NCI-H146 treated with DMSO at 0.1 percent for 48 hours (cell line): ENCODE measurements around the gene FBXO30.

ENCODE experiments used
- DNase-seq: peaks from one replicate; lab custom pipeline; 2025; ENCODE audit not compliant: unreplicated experiment; lab: John Stamatoyannopoulos, UW

Gene FBXO30, protein sequence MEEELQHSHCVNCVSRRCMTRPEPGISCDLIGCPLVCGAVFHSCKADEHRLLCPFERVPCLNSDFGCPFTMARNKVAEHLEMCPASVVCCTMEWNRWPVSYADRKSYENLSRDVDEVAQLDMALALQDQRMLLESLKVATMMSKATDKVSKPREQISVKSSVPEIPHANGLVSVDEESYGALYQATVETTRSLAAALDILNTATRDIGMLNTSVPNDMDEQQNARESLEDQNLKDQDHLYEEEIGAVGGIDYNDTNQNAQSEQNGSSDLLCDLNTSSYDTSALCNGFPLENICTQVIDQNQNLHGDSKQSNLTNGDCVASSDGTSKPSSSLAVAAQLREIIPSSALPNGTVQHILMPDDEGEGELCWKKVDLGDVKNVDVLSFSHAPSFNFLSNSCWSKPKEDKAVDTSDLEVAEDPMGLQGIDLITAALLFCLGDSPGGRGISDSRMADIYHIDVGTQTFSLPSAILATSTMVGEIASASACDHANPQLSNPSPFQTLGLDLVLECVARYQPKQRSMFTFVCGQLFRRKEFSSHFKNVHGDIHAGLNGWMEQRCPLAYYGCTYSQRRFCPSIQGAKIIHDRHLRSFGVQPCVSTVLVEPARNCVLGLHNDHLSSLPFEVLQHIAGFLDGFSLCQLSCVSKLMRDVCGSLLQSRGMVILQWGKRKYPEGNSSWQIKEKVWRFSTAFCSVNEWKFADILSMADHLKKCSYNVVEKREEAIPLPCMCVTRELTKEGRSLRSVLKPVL

DNA sequence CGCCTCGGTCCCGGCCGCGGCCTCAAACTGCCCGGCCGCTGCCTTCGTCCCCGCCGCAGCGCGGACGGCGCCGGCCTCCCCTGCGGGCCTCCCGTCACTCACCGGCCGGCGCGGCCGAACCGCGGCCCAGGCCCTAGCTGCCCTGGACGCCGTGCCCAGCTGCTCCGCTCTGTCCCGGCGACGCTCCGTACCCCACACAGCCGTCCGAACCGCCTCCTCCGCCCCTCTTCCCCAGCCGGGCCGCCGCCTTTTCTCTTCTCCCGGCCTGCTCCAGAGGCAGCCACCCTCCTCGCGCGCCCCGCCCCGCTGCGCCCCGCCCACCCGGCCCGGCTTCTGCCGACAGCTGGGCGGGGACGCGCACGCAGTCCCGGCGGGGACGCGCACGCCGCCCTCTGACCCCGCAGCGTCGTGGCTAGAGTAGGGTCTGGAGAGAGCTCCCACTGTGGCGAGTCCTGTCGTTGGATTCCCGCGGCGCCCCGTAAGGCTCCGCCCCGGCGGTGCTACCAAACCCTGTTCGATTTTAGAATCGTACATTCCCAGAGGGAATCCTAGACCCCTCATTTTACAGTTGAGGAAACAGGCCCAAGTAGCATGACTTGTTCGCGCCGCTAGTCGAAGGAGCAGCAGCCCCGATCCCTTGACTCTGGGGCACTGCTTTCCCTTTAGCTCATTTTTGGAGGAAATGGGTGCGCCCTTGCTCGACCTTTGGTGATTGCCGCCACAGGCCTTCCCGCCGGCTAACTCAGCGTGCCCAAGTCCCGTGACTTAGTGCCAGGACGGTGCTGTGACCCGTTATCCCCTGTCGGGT, at the start of gene FBXO30:
Gene FBXO30 (minus strand): TSS at position 295 of the 808 bp plus-strand sequence. CDS start 8,390 bp downstream, outside the sequence.
- DNase-seq, result peak; percentile 93

DNA sequence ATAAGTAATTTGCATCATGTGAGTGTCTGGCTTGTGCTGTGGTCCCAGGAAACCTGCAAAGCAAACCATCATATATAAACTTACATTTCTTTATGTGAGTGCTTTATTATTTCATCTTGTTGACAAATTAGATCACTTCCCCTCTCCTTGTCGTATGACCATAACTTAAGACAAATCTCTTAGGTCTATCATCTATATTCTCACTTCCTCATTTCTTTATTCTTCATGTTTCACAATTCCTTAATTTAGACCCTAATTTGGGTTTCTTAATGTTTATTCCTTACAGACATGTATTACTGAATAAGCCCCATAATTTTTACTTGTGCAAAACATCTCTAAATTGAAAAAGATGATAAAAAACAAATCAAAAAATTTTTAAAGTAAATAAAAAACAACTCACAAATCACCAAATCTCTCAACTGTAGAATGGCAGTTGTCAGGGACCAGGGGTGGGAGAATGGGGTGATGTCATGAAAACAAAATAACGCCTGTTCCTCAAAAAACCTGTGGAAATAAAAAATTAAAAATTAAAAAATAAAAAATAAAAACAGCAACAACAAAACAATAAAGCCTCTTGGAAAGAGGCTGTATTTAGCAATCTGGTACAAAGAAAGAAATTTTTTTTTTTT, 49.5 kb upstream of the FBXO30 start:
- no peak for DNase-seq

DNA sequence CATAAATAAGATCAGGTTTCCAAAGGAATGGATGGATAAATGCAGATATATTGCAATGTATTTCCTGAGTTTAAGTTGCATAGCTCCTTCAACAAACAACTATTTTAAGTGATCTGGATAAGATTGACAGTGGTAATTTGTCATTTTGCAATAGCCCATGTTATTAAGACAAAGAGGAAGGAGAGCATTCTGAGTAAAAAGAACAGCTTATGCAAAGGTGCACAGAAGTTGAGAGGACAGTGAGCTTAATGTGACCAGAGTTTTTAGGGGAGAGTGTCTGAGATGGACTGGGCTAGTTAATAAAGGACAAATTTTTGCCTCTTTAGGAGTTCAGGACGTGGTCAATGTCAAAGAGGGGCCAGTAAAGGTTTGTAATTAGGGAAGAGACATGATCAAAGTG, 48.8 kb upstream of the FBXO30 start:
- DNase-seq, result no peak

DNA sequence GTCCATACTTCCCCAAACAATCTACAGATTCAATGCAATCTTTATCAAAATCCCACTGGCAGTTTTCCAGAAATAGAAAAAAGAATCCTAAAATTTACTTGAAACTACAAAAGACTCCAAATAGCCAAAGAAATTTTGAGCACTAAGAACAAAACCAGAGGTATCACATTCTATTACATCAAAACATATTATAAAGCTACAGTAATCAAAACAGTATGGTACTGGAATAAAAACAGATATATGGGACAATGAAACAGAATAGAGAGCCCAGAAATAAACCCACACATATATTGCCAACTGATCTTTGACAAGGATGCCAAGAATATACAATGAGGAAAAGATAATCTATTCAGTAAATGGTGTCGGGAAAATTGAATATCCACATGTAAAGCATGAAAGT, 46.0 kb upstream of the FBXO30 start:
- DNase-seq, result no peak

DNA sequence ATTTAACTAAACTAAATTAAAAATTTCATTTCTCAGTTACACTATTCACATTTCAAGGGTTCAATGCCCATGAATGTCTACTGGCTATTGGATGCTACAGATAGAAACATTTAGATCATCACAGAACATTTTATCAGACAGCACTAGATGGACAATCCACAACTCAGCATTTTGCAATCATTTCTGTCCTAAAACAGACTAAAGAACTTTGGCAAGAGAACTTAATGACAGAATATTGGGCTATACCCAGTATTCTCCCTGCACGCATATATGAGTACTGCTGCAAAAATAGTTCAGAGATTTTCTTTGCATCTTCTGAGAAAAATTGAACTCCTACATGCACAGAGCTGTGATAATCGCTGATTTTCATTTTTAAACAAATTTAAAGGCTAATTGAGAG, 36.1 kb upstream of the FBXO30 start:
- no peak for DNase-seq

DNA sequence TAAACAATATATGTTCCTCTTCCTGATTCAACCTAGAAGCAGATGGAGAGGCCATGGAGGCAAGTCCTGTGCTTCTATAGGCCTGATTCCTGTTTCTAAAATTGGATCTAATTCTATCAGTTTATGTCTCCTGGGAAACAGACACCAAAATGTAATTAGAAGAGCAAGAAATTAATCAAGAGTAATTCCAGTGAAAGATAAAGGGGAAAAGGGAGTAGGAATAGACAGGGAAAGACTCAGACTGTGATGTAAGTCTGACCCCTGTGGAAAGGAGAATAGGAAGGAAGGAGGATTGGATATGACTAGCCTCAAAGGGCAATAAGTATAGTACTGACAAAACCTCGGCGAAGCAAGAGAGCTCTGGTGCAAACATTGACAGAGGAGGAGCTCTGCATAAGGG, 33.9 kb upstream of the FBXO30 start:
- no peak for DNase-seq

DNA sequence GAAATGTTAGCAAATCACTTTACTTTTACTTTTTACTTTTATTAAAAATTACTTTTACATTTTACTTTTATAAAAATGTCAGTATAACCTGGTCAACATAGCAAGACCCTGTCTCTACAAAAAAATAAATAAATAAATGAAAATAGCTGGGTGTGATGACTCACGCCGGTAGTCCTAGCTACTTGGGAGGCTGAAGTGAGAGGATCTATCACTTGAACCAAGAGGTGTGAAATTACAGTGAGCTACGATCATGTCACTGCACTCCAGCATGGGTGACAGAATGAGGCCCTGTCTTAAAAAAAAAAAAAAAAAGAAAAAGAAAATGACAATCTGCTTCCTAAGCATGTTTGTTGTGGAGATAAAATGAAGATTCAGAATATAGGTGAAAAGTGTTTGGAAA, 31.0 kb upstream of the FBXO30 start:
- no peak for DNase-seq

DNA sequence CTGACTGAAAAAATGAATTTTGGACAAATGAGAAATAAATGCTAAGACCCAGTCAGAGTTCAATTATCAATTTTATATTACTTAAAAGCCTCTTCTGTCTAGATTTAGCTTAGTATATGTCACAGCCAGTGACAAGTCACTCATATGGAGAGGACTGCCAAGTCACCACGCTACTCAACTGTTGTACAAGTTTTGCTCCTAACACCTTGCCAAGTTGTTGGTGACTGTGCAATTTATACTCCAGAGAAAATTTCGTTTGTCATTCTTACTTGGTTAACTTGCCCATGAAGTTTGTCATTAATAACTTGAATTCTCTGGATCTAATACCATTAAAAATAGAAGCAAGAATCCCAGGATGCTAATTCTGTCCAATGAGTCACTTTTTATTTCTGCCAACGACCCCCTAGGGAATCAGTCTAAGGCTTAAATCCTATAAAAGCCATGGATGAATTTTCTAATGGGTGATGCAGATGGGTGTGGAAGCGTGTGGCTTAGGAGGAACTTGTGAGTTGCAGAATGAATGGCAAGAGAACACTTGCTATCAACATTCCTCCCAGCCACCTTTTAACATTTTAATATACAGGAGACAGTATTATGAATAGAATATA, 30.4 kb upstream of the FBXO30 start:
- no peak for DNase-seq

DNA sequence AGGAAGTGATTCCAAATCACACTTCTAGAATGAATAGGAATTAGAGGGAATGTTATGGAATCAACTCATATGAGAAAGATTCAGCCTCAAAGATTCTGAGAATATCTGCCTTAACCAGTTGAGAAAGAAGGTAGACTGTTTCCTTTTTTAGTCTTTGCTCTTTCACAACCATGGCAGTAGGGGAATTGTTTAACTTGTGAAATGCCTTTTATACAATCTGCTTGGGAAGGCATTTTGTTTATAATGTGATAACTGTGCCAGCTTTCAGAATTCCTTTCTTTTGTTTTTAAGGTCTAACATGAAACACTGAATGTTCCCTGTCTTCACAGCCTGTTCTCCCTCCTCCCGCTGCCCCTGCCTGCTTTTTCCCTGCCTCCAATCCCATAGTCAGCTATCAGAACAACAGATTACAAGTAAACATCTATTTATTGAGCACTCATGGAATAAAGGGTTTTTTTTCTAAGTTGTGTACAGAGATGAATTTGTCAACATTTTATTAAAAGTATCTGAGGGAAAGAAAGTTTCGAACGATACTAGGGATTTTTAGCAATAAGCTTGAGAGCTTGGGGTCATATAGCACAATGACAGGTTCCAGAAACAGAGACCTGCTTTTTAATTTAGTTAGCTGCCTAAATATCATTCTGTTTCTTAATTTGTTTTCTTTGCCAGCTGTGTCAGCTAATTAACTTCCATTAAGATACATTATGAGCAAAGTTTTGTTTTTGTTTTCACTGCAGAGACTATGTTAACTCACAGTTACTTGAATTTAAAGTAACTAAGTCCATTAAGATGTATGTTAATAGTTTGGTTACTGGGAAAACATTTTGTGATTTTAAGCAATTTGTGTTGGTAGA, 28.3 kb upstream of the FBXO30 start:
- no peak for DNase-seq

DNA sequence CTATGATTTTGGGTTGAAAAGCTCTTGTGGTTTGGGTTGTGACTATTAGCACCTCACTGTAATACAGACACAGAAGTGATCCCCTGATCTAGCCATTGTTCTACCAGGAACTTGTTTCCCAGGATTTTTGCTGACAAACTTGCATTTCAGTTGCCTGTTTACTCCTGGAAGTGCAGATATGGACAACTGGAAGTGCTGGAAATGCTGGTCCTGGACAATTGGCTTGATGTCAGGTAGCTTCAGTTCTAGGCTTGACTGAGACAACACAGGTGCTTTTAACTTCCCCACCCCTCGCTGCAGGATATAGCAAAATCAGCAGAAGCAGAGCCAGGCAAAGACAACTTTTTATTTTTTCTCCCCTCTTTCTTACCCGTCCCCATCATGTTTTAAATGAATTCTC, 27.1 kb upstream of the FBXO30 start:
- no peak for DNase-seq

DNA sequence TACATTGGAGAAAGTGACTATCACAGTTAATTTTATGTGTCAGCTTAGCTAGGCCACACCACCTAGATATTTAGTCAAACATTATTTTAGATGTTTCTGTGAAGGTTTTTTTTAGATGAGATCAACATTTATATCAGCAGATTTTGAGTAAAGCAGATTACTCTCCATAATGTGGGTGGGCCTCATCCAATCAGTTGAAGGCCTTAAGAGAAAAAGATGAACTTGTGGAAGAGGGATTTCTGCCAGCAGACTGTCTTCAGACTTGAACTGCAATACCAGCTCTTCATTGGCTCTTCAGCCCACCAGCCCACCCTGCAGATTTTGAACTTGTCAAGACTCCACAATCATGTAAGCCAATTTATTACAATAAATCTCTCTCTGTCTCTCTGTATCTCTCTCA, 25.1 kb upstream of the FBXO30 start:
- DNase-seq, result no peak

DNA sequence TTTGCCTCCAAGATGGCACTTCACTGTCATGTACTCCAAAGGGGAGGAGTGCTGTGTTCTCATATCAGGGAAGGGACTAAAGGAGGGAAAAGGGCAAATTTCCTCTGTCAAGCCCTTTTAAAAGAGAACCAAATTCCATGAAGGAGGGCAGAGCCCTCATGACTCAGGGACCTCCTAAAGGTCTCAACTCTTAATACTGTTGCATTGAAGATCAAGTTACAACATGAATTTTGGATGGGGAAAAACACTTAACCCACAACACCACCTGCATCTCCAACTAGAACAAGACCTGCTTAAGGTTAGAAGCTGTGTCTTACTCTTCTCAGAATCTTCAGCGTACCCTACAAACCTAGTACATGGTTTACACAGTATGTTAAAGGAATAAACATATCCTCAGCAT, 23.7 kb upstream of the FBXO30 start:
- DNase-seq, result no peak

DNA sequence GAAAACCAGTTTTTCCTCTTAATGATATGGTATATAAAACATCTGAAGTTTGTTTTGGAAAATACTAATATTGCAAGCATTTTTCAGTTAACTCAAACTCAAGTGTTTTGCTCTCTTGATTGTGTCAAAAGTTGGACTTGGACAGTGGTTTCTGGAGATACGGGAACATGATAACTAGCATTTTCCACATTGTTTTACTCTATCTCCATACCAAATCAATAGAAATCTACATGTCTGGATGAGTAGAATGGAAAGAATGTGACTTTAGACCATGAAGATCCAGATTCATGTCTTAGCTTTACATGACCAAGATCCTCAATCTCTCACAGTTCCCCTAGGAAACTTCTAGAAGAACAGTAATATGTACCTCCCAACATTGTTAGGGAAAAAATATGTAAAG, 22.2 kb upstream of the FBXO30 start:
- DNase-seq, result no peak

DNA sequence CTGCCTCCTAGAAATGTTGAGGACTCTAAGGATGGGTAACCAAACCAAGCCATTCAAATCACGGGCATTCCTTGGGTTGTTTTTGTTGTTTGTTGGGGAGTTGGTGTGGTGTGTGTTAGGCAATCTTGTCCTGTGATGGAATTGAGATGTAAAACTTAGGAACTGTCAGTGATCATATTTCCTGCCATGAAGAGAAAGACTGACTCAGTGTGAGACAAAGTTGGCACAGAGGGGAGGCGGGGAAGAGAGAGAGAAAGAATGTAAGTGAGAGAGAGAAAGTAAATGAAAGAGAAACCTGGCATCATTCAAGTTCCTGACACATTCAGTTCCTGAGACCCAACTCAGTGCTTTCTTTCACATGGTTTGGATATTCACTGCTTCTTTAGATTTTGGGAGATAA, 21.6 kb upstream of the FBXO30 start:
- DNase-seq, result no peak

DNA sequence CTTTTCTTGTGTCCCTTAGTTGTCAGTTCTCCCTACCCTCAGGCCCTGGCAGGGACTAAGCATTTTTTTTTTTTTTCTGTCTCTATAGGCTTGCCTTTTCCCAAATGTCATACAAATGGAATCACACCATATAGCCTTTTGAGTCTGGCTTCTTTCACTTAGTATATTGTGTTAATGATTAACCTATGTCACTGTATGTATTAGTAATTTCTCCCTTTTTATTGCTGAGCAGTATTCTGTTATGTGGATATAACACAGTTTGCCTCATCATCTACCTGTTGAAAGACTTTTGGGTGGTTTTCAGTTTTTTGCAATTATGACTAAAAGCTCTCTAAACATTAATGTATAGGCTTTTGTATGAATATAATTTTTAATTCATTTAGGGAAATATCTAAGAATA, 16.0 kb upstream of the FBXO30 start:
- no peak for DNase-seq

DNA sequence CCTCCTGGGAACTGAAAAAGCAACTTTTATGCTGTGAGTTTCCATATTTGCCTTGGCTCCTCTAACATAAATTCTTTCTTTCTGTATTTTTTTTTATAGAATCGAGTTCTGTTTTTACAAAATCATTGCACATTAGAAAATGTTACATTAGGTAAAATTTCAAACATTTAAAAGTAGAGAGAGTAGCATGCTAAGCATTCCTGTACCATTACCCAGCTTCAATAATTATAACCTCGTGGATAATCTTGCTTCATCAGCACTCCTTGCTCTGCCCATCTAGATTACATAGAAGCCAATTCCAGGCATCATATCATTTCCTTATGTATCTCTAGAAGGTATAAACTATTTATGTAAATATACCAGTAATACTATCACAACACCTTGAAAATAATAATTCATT, 15.4 kb upstream of the FBXO30 start:
- DNase-seq, result no peak

DNA sequence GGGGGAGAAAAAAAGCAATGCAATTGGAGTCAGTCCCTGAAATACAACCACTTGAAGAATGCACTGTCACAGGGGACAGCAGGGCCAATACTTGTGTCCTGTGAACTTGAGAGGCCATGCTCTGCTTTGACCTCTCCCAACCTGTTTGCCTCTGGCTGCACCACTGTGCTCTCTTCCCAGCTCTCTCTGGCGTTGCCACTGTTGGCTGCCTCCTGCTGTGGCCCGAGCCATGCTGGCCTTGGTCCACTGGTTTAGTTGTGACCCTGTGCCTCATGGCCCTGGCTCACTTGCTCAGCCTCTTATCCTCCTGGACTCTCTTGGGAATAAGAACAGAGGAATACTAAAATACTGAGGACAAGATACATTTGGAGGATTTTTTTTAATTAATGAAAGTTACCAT, 14.5 kb upstream of the FBXO30 start:
- no peak for DNase-seq

DNA sequence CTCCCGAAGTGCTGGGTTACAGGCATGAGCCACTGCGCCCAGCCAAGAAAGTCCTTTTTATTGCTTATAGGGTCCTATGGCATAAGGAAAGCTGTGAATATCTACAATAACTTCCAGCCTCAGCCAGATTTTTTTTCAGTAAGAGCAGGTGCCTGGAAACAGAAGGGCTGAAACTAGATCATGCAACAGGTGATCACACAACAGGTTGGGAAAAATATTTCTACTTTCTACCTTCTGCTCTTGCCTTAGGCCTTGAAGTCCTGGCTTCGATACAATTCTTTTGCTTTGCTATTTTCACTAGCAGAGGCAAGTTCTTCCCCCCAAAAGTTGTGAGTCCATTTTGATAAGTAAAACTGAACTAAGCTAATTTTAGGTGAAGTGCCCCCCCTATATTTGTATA, 9.7 kb upstream of the FBXO30 start:
- DNase-seq, result no peak

DNA sequence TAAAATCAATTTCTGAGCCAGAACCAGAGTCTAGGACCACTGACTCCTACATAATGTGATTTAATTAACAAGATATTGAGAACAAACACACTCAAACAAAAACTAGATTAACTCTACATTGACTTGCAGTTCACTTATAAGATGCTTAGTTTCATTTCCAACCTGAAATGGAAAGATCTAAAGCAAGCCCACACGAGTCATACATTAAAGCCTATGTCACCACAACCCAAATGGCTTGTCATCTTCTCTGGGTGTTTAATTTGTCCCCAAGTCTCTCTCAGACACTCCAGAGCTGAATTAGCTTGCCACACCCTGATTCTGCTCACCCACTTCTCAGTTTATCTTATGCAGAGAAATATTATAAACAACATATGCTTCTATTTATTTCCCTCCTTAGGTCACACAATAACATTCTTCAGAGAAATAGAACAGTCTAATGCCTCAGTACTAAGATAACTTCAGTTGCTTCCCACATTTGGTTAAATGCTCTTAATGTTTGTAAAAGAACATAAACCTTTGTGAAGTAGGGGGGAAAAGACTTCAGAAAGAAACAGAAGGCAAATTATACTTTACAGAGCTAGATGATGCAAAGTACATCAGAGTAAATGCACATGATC, 8.8 kb upstream of the FBXO30 start:
- DNase-seq, result no peak

DNA sequence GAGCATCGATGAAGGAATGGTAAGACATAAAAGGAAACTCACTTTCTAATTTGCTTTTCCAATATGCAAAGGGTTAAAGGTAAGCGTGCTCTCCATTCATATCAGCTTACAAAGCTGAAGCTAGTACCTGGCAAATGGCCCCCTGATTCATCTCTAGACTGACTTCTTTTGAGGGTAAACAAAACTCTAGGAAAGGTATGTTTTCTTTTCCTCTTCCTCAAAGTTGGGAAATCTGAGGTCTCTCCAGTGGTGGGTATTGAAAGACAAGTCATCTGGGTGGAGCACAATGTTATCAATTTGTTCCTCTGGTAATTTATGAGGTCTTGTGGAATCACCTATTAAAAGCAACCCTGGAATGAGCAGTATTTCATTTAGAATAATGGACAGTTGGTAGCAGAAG, 7.9 kb upstream of the FBXO30 start:
- no peak for DNase-seq
